ENCODE data around the gene SNAPC4.

GRCh38 chr9:136433849-136434579 lies 34.0 kb upstream of the SNAPC4 start:
- no peak for TF ChIP-seq TAF1 (IDR thresholded peaks at IDR 0.05; ENCODE audit: borderline replicate concordance, insufficient read depth, low read length)
- TF ChIP-seq REST (IDR thresholded peaks at IDR 0.05; ENCODE audit: insufficient read depth in 1 of 2, low read depth in 2 of 2, low read length in 2 of 2): no peak
- no peak for TF ChIP-seq POLR2AphosphoS5 (IDR thresholded peaks at IDR 0.05; ENCODE audit: low read depth, low read length)
